ENCODE measurements around the gene SPRR3. TPM values are rescaled to one million over a fixed set of nuclear protein-coding genes. Genes with fewer than 3 reads are reported as not detected.
A peak's percentile ranks its signal among the peaks of the same experiment; 100 is the strongest.

The SPRR3 gene
- total and polyA plus RNA-seq, 3 experiments from 2014 or later = not detected

DNA sequence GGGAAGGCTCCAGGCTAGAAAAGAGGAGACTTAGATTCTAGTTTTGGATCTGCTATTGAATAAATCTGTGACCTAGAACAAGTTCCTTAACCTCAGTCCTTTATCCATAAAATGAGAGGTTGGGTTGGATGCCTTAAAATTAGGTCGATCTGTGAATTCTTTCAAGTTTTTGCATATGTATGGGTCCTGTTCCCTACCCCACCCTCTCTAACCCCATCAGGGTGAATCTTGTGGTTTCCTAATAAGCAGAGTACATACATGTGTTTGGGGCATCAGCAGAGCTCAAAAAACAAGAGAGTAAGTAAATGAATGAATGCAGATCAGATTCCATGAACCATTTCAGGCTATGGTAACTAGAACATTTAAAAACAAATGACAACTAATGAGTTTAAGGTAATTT lies 24.9 kb upstream of the SPRR3 start:
- Histone ChIP-seq H3K4me1 (ENCODE audit: insufficient read depth, low read length) (no peaks in the 10 kb centered on the region), H3K4me3 (ENCODE audit: low read length) (no peak overlapping the region), H3K36me3 (ENCODE audit: insufficient read depth, low read length) (no peaks in the 10 kb centered on the region), H3K27ac (ENCODE audit: low read depth, low read length) (no peak overlapping the region), H3K9me3 (ENCODE audit: low read length) (no peaks in the 10 kb centered on the region), H3K27me3 (ENCODE audit: insufficient read depth, low read length, poor library complexity, severe bottlenecking) (peaks cover 4% of the 10 kb centered on the region)
- no peaks in the 10 kb centered on the region for H3K9me3 Mint-ChIP-seq
- peaks cover 15 to 44% of the 10 kb centered on the region in 2 donors for H3K27me3 Mint-ChIP-seq
- no peak overlapping the region for H3K4me3 Mint-ChIP-seq
- ChIA-PET CTCF (no interaction called here), POLR2A (no interaction called here)
- H3K36me3 Mint-ChIP-seq = no peaks in the 10 kb centered on the region
- no peak for DNase-seq
- no peak overlapping the region for H3K27ac Mint-ChIP-seq
- no peaks in the 10 kb centered on the region for H3K4me1 Mint-ChIP-seq

DNA sequence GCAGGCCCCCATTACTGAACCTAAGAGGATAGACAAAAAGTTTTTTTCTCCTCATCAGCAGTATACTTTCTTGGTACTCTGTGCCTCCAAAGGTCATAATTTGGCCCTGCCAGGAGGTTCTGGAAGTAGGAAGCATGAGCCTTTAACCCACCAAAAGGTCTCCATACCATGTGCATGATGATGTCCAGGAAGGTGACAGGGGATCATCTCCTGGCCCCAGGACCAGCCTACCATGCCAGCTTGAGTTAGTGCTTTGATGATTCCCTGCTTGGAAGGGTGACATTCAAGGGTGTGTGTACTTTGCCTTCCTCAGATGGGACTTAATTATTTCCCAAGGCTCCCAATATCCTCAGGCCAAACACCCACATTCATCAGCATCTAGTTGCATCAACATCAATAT lies 23.9 kb upstream of the SPRR3 start:
- no peaks in the 10 kb centered on the region for H3K36me3 Mint-ChIP-seq
- Histone ChIP-seq H3K4me3 (ENCODE audit: low read length) (no peak overlapping the region), H3K36me3 (ENCODE audit: insufficient read depth, low read length) (no peaks in the 10 kb centered on the region), H3K27ac (ENCODE audit: low read depth, low read length) (no peak overlapping the region), H3K27me3 (ENCODE audit: insufficient read depth, low read length, poor library complexity, severe bottlenecking) (peaks cover 4% of the 10 kb centered on the region), H3K4me1 (ENCODE audit: insufficient read depth, low read length) (no peaks in the 10 kb centered on the region), H3K9me3 (ENCODE audit: low read length) (no peaks in the 10 kb centered on the region)
- H3K27ac Mint-ChIP-seq = no peak overlapping the region
- peaks cover 16 to 46% of the 10 kb centered on the region in 2 donors for H3K27me3 Mint-ChIP-seq
- POLR2A ChIA-PET = no interaction called here
- no peaks in the 10 kb centered on the region for H3K9me3 Mint-ChIP-seq
- H3K4me3 Mint-ChIP-seq = no peak overlapping the region
- no peaks in the 10 kb centered on the region for H3K4me1 Mint-ChIP-seq
- no peak for DNase-seq
- CTCF ChIA-PET = no interaction called here

DNA sequence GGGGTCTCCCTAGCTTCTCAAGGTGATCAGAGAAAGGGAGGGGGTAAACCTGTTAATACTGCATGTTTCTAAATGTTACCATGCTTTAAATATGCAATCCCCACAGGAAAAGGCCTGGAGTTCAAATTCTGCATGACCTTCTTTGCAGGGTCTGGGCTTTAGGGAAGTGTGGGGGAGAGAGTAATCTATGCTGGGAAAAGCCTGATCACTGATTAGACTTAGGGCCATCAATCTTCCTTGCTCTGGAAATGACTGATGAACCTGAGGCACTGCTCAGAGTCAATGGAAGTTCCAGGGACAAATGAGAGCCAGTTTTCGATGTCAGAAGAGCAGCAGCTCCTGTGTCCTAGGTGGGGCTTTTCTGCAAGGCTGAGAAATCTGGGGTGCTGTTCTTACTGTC lies 20.9 kb upstream of the SPRR3 start:
- CTCF ChIA-PET = no interaction called here
- no peak overlapping the region for H3K27ac Mint-ChIP-seq

DNA sequence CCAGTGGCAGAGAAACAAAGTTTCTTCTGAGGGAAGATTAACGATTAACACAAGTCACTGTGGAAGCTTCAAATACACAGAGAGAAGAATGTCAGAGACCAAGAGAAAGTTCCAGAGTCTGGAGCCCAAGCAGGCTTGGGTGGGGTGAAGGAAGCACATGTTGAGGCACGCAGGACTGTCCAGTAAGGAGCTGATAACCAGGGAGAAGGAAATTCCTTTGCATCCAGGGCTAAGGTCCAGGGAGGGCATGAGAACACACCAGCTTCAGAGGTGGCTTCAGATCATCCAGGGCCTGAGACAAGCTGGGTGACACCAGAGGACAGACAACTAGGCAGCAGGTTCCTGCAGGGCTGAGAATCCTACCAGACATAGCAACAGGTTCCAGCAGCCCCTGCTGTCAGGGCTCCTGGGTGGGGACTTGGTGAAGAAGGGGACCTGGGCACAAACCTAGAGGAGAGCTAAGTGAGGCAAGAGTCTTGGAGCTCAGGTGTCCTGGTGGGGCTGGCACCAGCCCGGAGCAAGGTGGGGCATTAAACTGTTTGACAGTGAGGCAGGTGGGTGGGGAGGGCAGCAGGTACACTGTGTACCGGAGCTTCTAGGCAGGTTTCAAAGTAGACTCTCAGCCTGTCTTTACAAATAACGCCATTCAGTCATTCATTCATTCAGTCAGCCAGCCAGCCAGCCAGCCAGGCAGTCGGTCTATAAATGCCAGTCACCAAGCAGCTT lies 20.2 kb upstream of the SPRR3 start:
- Mint-ChIP-seq H3K27me3 (peaks cover 14 to 49% of the 10 kb centered on the region in 2 donors), H3K27ac (no peak overlapping the region), H3K9me3 (peaks cover 0 to 3% (median 0%) of the 10 kb centered on the region in 5 donors), H3K4me3 (no peak overlapping the region), H3K4me1 (no peaks in the 10 kb centered on the region), H3K36me3 (no peaks in the 10 kb centered on the region)
- no peak overlapping the region for H3K27ac ChIP-seq (ENCODE audit: low read depth, low read length)
- CTCF ChIA-PET = no interaction called here
- DNase-seq = no peak
- H3K9me3 ChIP-seq (ENCODE audit: low read length) = no peaks in the 10 kb centered on the region
- peaks cover 6% of the 10 kb centered on the region for H3K27me3 ChIP-seq (ENCODE audit: insufficient read depth, low read length, poor library complexity, severe bottlenecking)
- POLR2A ChIA-PET = no interaction called here
- H3K36me3 ChIP-seq (ENCODE audit: insufficient read depth, low read length) = no peaks in the 10 kb centered on the region
- no peaks in the 10 kb centered on the region for H3K4me1 ChIP-seq (ENCODE audit: insufficient read depth, low read length)
- no peak overlapping the region for H3K4me3 ChIP-seq (ENCODE audit: low read length)

More for the DNA sequence above, 20.9 kb upstream of the SPRR3 start:
- Histone ChIP-seq H3K27ac (ENCODE audit: low read depth, low read length) (no peak overlapping the region), H3K4me3 (ENCODE audit: low read length) (no peak overlapping the region), H3K27me3 (ENCODE audit: insufficient read depth, low read length, poor library complexity, severe bottlenecking) (peaks cover 4% of the 10 kb centered on the region), H3K4me1 (ENCODE audit: insufficient read depth, low read length) (no peaks in the 10 kb centered on the region), H3K36me3 (ENCODE audit: insufficient read depth, low read length) (no peaks in the 10 kb centered on the region), H3K9me3 (ENCODE audit: low read length) (no peaks in the 10 kb centered on the region)
- Mint-ChIP-seq H3K36me3 (no peaks in the 10 kb centered on the region), H3K4me3 (no peak overlapping the region), H3K27me3 (peaks cover 14 to 46% of the 10 kb centered on the region in 2 donors), H3K4me1 (no peaks in the 10 kb centered on the region), H3K9me3 (peaks cover 0 to 2% (median 0%) of the 10 kb centered on the region in 5 donors)
- no peak for DNase-seq
- POLR2A ChIA-PET = no interaction called here

DNA sequence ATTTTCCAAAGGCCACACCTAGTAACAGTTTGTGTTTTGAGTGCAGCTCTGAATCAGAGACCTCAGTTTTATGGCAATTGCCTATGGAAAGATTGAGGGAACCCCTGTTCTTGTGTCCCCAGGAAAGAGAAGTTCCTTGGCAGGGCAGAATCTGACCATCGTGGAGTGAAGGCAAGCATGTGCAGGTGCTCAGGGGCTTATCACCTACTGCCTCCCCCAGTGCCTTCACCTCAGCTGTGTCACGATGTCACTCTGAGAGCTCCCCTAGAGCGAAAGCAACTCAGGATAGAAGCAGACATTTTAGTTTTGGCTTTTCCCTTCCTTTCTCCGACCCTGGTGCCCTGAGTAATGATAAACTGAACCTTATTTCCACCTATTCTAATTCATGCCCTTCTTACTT lies 19.5 kb upstream of the SPRR3 start:
- Mint-ChIP-seq H3K27me3 (peaks cover 14 to 52% of the 10 kb centered on the region in 2 donors), H3K9me3 (peaks cover 0 to 4% (median 0%) of the 10 kb centered on the region in 5 donors), H3K27ac (no peak overlapping the region), H3K36me3 (no peaks in the 10 kb centered on the region), H3K4me1 (no peaks in the 10 kb centered on the region), H3K4me3 (no peak overlapping the region)
- ChIA-PET CTCF (no interaction called here), POLR2A (no interaction called here)
- Histone ChIP-seq H3K27me3 (ENCODE audit: insufficient read depth, low read length, poor library complexity, severe bottlenecking) (peaks cover 8% of the 10 kb centered on the region), H3K4me3 (ENCODE audit: low read length) (no peak overlapping the region), H3K4me1 (ENCODE audit: insufficient read depth, low read length) (no peaks in the 10 kb centered on the region), H3K9me3 (ENCODE audit: low read length) (no peaks in the 10 kb centered on the region), H3K27ac (ENCODE audit: low read depth, low read length) (no peak overlapping the region), H3K36me3 (ENCODE audit: insufficient read depth, low read length) (no peaks in the 10 kb centered on the region)
- DNase-seq = no peak

DNA sequence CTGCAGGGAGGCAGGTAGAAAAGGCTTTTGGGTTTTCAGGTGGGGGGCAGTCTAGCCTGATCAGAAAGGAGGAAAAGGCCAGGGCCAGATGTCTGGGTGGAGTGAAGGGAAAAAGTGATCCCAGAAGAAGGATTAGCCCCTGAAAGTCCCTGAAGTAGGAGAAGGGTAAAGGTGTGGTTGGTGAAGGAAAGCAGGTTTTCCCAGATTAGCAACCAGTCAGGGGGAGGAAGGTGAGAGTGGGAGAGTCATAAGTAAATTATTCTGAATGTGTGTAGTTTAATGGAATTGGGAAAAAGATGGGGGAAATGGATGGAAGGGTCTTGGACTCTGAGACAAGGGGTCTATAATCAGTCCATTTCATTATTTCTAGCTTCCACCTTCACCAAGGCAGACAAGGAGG lies 18.3 kb upstream of the SPRR3 start:
- Mint-ChIP-seq H3K27me3 (peaks cover 14 to 55% of the 10 kb centered on the region in 2 donors), H3K4me1 (no peaks in the 10 kb centered on the region), H3K4me3 (no peak overlapping the region), H3K36me3 (no peaks in the 10 kb centered on the region), H3K27ac (peak overlapping the region in 1 of 8 donors; percentile 9), H3K9me3 (peaks cover 0 to 4% (median 0%) of the 10 kb centered on the region in 5 donors)
- Histone ChIP-seq H3K27me3 (ENCODE audit: insufficient read depth, low read length, poor library complexity, severe bottlenecking) (peaks cover 4% of the 10 kb centered on the region), H3K36me3 (ENCODE audit: insufficient read depth, low read length) (no peaks in the 10 kb centered on the region), H3K27ac (ENCODE audit: low read depth, low read length) (no peak overlapping the region), H3K4me3 (ENCODE audit: low read length) (no peak overlapping the region), H3K9me3 (ENCODE audit: low read length) (no peaks in the 10 kb centered on the region), H3K4me1 (ENCODE audit: insufficient read depth, low read length) (no peaks in the 10 kb centered on the region)
- no peak for DNase-seq
- ChIA-PET POLR2A (no interaction called here), CTCF (no interaction called here)

DNA sequence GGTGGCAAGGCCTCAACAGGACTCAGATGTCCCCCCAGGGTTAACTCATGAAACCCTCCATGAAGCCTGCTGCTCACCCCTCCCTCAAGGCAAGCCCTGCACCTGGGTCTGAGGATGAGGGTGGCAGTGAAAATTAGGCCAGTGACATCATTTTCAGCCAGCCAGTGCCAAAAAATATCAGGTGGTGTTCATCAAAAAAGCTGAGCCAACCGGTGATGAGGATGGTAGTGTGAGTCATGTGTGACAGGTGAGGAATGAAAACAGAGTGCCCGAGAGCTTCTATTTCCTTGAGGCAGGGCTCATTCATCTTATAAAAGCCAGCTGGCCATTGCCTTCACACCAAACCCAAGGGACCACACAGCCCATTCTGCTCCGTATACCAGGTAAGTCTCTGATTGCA lies 17.8 kb upstream of the SPRR3 start, which contains the start of gene SPRR1A:
SPRR1A (plus strand) TSS at position 339 of the 400 bp plus-strand sequence. CDS start 1,150 bp downstream, outside the sequence.
- ChIA-PET POLR2A (no interaction called here), CTCF (no interaction called here)
- H3K4me3 ChIP-seq (ENCODE audit: low read length) = no peak within 1 kb of the TSS
- Mint-ChIP-seq H3K4me1 (no peaks in the 10 kb centered on the region), H3K36me3 (no peaks in the 10 kb centered on the region), H3K27me3 (peaks cover 14 to 55% of the 10 kb centered on the region in 2 donors), H3K27ac (peak within 1 kb of the TSS in 1 of 8 donors; percentile 9), H3K9me3 (peaks cover 0 to 4% (median 0%) of the 10 kb centered on the region in 5 donors), H3K4me3 (no peak within 1 kb of the TSS)
- no peak within 1 kb of the TSS for H3K27ac ChIP-seq (ENCODE audit: low read depth, low read length)
- H3K36me3 ChIP-seq (ENCODE audit: insufficient read depth, low read length) = no peaks in the 10 kb centered on the region
- H3K27me3 ChIP-seq (ENCODE audit: insufficient read depth, low read length, poor library complexity, severe bottlenecking) = peaks cover 4% of the 10 kb centered on the region
- H3K9me3 ChIP-seq (ENCODE audit: low read length) = no peaks in the 10 kb centered on the region
- no peak for DNase-seq
- H3K4me1 ChIP-seq (ENCODE audit: insufficient read depth, low read length) = no peaks in the 10 kb centered on the region

DNA sequence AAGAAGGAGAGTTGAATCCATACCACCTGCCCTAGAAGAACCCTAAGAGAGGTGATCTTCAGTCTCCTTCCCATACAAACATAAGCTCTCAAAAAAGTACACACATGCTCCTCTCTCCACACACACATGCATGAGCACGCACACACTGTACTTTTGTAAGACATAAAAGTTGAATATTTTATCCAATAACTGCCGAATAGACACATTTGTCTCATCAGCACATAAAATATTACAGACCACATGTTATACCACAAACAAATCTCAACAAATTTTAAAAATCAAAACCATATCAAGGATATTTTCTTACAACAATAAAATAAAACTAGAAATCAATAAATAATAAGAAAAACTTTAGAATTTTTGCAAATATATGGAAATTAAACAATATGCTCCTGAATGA lies 15.0 kb upstream of the SPRR3 start:
- POLR2A ChIA-PET = no interaction called here
- Histone ChIP-seq H3K4me1 (ENCODE audit: insufficient read depth, low read length) (no peaks in the 10 kb centered on the region), H3K36me3 (ENCODE audit: insufficient read depth, low read length) (no peaks in the 10 kb centered on the region), H3K27ac (ENCODE audit: low read depth, low read length) (no peak overlapping the region), H3K9me3 (ENCODE audit: low read length) (no peaks in the 10 kb centered on the region), H3K4me3 (ENCODE audit: low read length) (no peak overlapping the region), H3K27me3 (ENCODE audit: insufficient read depth, low read length, poor library complexity, severe bottlenecking) (peaks cover 4% of the 10 kb centered on the region)
- H3K27me3 Mint-ChIP-seq = peaks cover 6 to 54% of the 10 kb centered on the region in 2 donors
- no peaks in the 10 kb centered on the region for H3K4me1 Mint-ChIP-seq
- no peak overlapping the region for H3K27ac Mint-ChIP-seq
- H3K36me3 Mint-ChIP-seq = no peaks in the 10 kb centered on the region
- H3K4me3 Mint-ChIP-seq = no peak overlapping the region
- DNase-seq = no peak
- H3K9me3 Mint-ChIP-seq = peaks cover 0 to 4% (median 0%) of the 10 kb centered on the region in 5 donors
- CTCF ChIA-PET = no interaction called here
